Suprapubic skin (tissue), 4 donors: ENCODE data around the gene CAMK2G.

Source experiments
- POLR2A ChIP-seq, 2 donors: fragments of 450-650 bp; IDR thresholded peaks; one replicate each; pipeline ENCODE4 v1.6.1; 2017; ENCODE audit warnings: antibody characterized with exemption in 2 of 2, mild to moderate bottlenecking in 2 of 2, moderate library complexity in 2 of 2
- POLR2AphosphoS5 ChIP-seq, 3 donors: sonication (generic); formaldehyde crosslinking; IDR thresholded peaks; one replicate each; pipeline ENCODE4 v1.6.1; 2017; ENCODE audit warnings: antibody characterized with exemption in 3 of 3
- TF ChIP-seq, protein P1 (sequence below), 2 donors: fragments of 200-600 bp in 1 of 2; fragments of 450-650 bp in 1 of 2; sonication (generic) in 1 of 2; IDR thresholded peaks; one replicate each; pipeline ENCODE4 v1.5.1; 2016 to 2019; ENCODE audit warnings: antibody characterized with exemption in 2 of 2, mild to moderate bottlenecking in 1 of 2, moderate library complexity in 1 of 2

DNA sequence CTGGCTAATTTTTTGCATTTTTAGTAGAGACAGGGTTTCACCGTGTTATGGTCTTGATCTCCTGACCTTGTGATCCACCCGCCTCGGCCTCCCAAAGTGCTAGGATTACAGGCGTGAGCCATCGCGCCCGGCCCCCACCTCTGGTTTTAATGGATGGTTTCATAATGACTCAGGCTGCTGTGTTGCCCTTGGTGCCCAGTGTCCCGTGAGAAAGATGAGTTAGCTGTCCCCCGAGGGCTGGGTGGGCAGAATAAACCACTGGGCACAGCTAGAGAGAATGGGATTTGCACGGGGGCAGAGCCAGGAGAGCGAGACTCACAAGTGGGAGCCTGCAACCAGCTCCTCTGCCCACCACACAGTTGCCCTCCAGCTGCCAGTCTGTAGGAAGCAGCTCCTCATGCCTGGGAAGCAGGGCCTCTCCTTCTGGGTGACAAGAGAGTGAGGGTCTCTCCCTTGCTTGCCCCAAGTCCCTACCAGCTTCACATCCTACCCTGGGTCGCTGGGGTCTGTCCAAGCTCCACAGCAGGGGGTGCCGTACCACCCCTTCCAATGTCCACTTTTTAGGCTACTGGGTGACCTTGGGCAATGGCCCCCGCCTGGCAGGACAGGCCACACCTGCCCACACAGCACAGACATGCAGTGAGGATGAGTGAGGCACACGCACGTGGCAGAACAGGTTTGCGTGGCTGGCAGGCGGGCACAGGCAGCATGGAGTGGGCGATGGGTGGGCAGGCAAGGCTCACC lies 46.8 kb downstream of the CAMK2G start:
- TF ChIP-seq POLR2A (IDR thresholded peaks at IDR 0.05) (no peak), POLR2AphosphoS5 (IDR thresholded peaks at IDR 0.05) (no peak)
- TF ChIP-seq, protein P1, sequence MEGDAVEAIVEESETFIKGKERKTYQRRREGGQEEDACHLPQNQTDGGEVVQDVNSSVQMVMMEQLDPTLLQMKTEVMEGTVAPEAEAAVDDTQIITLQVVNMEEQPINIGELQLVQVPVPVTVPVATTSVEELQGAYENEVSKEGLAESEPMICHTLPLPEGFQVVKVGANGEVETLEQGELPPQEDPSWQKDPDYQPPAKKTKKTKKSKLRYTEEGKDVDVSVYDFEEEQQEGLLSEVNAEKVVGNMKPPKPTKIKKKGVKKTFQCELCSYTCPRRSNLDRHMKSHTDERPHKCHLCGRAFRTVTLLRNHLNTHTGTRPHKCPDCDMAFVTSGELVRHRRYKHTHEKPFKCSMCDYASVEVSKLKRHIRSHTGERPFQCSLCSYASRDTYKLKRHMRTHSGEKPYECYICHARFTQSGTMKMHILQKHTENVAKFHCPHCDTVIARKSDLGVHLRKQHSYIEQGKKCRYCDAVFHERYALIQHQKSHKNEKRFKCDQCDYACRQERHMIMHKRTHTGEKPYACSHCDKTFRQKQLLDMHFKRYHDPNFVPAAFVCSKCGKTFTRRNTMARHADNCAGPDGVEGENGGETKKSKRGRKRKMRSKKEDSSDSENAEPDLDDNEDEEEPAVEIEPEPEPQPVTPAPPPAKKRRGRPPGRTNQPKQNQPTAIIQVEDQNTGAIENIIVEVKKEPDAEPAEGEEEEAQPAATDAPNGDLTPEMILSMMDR (IDR thresholded peaks at IDR 0.05): no peak
